ENCODE data around the gene DDIT4L. TPM values are rescaled to one million over a fixed set of nuclear protein-coding genes. Genes with fewer than 3 reads are reported as not detected.

DDIT4L gene, protein sequence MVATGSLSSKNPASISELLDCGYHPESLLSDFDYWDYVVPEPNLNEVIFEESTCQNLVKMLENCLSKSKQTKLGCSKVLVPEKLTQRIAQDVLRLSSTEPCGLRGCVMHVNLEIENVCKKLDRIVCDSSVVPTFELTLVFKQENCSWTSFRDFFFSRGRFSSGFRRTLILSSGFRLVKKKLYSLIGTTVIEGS
- total RNA-seq, result not detected in 2 replicates

DNA sequence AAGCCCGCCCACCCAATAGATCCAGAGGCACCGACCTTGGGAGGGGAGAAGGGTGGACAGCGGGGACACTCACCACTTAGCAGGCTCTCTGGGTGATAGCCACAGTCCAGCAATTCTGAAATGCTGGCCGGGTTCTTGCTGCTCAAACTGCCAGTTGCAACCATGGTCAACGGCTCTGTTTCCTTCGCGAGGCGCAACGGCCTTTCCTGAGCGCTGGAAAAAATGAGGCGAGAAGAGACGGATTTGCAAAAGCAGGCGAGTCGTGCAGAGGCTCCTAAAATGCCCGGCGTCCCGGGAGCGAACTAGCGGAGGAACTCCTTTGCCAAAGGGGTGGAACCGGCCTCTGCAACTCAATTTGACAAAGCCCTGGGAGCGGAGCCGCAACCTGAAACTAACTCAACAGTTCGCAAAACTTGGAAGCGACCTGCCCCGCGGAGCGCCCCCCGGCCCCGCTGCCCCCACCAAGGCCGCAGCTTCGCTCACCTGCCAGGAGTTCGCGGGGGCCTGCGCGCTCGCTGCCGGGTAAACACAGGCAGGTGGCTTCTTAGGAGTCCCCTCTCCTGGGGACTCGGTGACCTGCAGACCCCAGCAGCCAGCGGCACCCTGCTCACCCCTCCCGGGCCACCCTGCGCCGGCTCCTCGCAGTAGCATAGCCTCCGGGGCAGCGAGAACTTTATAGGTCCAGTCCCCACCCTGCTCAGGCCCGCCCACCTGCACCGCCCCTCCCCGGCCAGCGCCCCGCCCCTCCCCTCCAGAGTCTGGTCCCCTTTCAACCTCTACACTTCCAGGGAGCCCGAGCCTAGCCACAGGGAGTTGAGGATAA is at the start of gene DDIT4L:
DDIT4L (minus strand) TSS at position 649 of the 823 bp plus-strand sequence; CDS start at position 164, 485 bp downstream.

Other genes starting within 250 kb of the DDIT4L start
- gene DNAJB14, start 243.8 kb downstream of the DDIT4L start, total RNA-seq, result 14.0 and 18.2 TPM in 2 replicates
- gene H2AZ1, start 240.2 kb downstream of the DDIT4L start, total RNA-seq, result 342 and 890 TPM in 2 replicates

Measured in hair follicular keratinocyte (primary cell).